ENCODE results near the gene SAMD4B.

- TF ChIP-seq CTCF (conservative IDR thresholded peaks at IDR 0.05; ENCODE audit: low read length): no peak
- no peak for TF ChIP-seq EZH2phosphoT487 (IDR thresholded peaks at IDR 0.05; ENCODE audit: borderline replicate concordance, low read depth, low read length)
These were observed 42.8 kb upstream of the SAMD4B start for GRCh38 chr19:39299404-39299803.
